KMS-11 (cell line): ENCODE data around the gene MAP3K4.

ENCODE experiments used
- H2AFZ ChIP-seq: fragments of 200-600 bp; sonication (generic); 2 replicates; pipeline ENCODE4 v1.6.1; 2016; ENCODE audit warnings: antibody characterized with exemption, mixed run types, low read depth
- H3K27ac ChIP-seq: fragments of 200-600 bp; sonication (generic); 2 replicates; pipeline ENCODE4 v1.6.1; 2016; ENCODE audit warnings: mild to moderate bottlenecking, mixed run types
- H3K27me3 ChIP-seq: fragments of 200-600 bp; sonication (generic); 2 replicates; pipeline ENCODE4 v1.6.1; 2017; ENCODE audit warnings: mild to moderate bottlenecking, low read depth, mixed run types, moderate library complexity; ENCODE audit not compliant: insufficient read depth
- H3K36me3 ChIP-seq: fragments of 200-600 bp; sonication (generic); 2 replicates; pipeline ENCODE4 v1.6.1; 2017; ENCODE audit warnings: mild to moderate bottlenecking, mixed run types; ENCODE audit not compliant: insufficient read depth
- H3K4me1 ChIP-seq: fragments of 200-600 bp; sonication (generic); 2 replicates; pipeline ENCODE4 v1.6.1; 2016; ENCODE audit warnings: mild to moderate bottlenecking, low read depth, mixed run types; ENCODE audit not compliant: poor library complexity, severe bottlenecking
- H3K4me2 ChIP-seq: fragments of 200-600 bp; sonication (generic); 2 replicates; pipeline ENCODE4 v1.7.0; 2016; ENCODE audit warnings: mild to moderate bottlenecking, mixed run types
- H3K4me3 ChIP-seq: fragments of 200-600 bp; sonication (generic); IDR thresholded peaks from 2 replicates; pipeline ENCODE4 v1.6.1; 2017; ENCODE audit warnings: low read depth, low read length, mixed read lengths; ENCODE audit not compliant: insufficient read depth
- H3K79me2 ChIP-seq: fragments of 200-600 bp; sonication (generic); 2 replicates; pipeline ENCODE4 v1.6.1; 2016; ENCODE audit warnings: low read depth, mixed run types; ENCODE audit not compliant: insufficient read depth
- H3K9ac ChIP-seq: fragments of 200-600 bp; sonication (generic); 2 replicates; pipeline ENCODE4 v1.6.1; 2016; ENCODE audit warnings: mild to moderate bottlenecking, mixed run types
- H4K20me1 ChIP-seq: fragments of 200-600 bp; sonication (generic); 2 replicates; pipeline ENCODE4 v1.6.1; 2016; ENCODE audit warnings: mild to moderate bottlenecking, mixed run types; ENCODE audit not compliant: insufficient read depth
- TF ChIP-seq, protein P1 (sequence below): fragments of 200-600 bp; sonication (generic); conservative IDR thresholded peaks from 2 replicates; pipeline ENCODE4 v1.6.1; 2017; ENCODE audit warnings: low read depth, mild to moderate bottlenecking, antibody characterized with exemption, low read length, moderate library complexity, mixed read lengths

The MAP3K4 gene

DNA sequence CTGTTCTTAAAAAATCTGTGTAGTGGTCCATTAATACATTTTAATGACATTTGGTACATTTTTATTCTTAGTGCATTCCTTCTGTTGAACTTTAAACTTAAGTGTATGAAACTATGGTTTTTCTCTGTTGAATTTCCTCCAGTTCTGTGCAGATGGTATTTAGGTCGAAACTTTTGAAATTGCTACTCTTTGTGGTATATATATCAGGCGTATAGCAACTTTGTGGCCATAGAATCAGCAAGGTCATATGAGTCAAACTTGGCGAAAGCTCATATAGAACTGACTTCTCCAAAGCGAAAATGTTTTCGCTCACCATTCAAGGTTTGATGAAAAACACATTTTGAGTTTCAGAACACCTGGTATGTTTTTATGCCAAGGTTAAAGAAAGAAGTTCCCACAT lies 93.7 kb downstream of the MAP3K4 start:
- H3K9ac ChIP-seq, result no peak overlapping the region
- H3K27ac ChIP-seq, result peak overlapping the region; percentile 25; the same call in 1 of the 2 replicates
- no peak overlapping the region for H3K4me3 ChIP-seq
- no peak overlapping the region for H2AFZ ChIP-seq
- H3K4me2 ChIP-seq, result peak overlapping the region; percentile 27; the same call in 1 of the 2 replicates
- H3K4me1 ChIP-seq, result peaks cover 37% of the 10 kb centered on the region
- TF ChIP-seq, protein P1, sequence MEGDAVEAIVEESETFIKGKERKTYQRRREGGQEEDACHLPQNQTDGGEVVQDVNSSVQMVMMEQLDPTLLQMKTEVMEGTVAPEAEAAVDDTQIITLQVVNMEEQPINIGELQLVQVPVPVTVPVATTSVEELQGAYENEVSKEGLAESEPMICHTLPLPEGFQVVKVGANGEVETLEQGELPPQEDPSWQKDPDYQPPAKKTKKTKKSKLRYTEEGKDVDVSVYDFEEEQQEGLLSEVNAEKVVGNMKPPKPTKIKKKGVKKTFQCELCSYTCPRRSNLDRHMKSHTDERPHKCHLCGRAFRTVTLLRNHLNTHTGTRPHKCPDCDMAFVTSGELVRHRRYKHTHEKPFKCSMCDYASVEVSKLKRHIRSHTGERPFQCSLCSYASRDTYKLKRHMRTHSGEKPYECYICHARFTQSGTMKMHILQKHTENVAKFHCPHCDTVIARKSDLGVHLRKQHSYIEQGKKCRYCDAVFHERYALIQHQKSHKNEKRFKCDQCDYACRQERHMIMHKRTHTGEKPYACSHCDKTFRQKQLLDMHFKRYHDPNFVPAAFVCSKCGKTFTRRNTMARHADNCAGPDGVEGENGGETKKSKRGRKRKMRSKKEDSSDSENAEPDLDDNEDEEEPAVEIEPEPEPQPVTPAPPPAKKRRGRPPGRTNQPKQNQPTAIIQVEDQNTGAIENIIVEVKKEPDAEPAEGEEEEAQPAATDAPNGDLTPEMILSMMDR, result no peak
- no peaks in the 10 kb centered on the region for H3K27me3 ChIP-seq
- no peaks in the 10 kb centered on the region for H3K79me2 ChIP-seq
- H3K36me3 ChIP-seq, result peaks cover 17% of the 10 kb centered on the region
- no peaks in the 10 kb centered on the region; the same call in 1 of the 2 replicates for H4K20me1 ChIP-seq

DNA sequence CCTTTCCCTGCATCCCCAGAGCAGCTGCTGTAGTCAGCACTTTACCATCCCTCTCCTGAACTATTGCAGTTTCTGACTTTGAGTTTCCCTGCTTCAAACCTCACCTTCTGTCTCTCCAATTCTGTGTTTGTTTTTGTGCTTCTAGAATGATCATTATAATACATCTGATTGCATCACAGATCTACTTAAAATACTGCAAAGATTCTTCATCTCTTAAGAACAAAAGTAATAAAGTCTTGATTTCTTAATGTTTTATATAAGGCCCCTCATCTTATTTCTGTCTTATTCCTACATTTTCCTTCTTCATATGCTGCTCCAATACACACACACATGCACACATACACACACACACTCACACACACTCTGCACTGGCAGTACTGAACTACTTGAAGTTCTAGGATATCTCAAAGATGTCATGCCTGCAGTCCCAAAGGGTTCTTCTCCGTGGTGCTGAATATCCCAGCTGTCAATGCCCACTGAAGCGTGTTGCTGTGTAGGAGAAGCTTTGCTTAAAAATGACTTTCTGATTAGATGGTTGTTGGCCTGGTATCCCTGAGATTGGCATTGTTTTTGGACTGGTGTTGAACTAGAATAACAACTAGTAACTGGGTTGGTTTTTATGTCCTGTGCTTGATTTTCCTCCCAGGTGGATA lies 97.2 kb downstream of the MAP3K4 start:
- no peak overlapping the region for H3K27ac ChIP-seq
- no peaks in the 10 kb centered on the region for H3K79me2 ChIP-seq
- peaks cover 31% of the 10 kb centered on the region for H3K4me1 ChIP-seq
- peaks cover 17% of the 10 kb centered on the region for H3K36me3 ChIP-seq
- no peak overlapping the region for H3K4me2 ChIP-seq
- H3K27me3 ChIP-seq, result no peaks in the 10 kb centered on the region
- H2AFZ ChIP-seq, result no peak overlapping the region
- TF ChIP-seq, protein P1, result no peak
- H3K9ac ChIP-seq, result no peak overlapping the region
- H4K20me1 ChIP-seq, result no peaks in the 10 kb centered on the region; the same call in 1 of the 2 replicates
- H3K4me3 ChIP-seq, result no peak overlapping the region

DNA sequence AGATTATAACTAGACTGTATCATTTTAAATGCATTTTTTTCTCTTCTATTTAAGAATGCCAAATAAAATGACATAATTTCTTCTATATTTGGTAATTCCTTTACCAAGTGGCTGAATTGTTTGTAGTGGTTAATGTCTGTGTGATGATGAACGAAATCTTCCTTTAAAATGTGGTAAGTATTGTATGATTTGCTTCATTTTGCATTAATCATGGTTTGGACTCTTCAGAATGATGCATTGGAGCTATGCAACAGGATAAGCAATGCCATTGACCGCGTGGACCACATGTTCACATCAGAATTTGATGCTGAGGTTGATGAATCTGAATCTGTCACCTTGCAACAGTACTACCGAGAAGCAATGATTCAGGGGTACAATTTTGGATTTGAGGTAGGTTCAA lies 99.6 kb downstream of the MAP3K4 start:
- no peak overlapping the region for H3K4me2 ChIP-seq
- TF ChIP-seq, protein P1, result no peak
- H3K36me3 ChIP-seq, result peaks cover 17% of the 10 kb centered on the region
- H3K79me2 ChIP-seq, result no peaks in the 10 kb centered on the region
- H3K27ac ChIP-seq, result no peak overlapping the region
- peaks cover 11% of the 10 kb centered on the region for H3K4me1 ChIP-seq
- H3K27me3 ChIP-seq, result no peaks in the 10 kb centered on the region
- H3K4me3 ChIP-seq, result no peak overlapping the region
- H2AFZ ChIP-seq, result no peak overlapping the region
- no peaks in the 10 kb centered on the region; the same call in 1 of the 2 replicates for H4K20me1 ChIP-seq
- H3K9ac ChIP-seq, result no peak overlapping the region

DNA sequence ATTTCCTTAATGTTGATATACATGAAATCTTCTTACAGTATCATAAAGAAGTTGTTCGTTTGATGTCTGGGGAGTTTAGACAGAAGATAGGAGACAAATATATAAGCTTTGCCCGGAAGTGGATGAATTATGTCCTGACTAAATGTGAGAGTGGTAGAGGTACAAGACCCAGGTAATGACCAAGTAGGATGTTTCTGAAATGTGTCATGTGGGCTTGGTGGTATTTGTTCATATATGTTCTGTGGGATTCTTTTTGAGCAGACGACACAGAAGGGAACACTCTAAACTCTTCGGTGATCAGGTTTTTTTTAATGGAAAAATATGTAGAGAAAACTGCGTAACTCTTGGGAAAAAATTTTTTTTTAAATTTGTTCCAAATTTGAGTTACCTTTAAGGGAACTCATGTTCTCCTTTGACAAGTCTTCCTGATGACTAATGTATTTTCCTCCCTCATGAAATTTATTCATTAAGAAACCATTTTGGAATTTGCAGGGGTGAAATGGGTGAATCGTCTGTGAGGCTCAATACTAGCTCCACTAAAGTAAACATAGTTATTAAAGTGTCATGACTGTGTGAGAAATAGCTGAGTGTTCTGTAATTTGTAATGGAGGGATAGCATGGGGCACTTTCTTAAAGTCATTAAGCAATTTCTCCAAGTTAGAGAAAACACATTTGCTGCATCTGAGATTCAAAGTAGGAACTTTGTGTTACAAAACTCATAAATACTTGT lies 100.6 kb downstream of the MAP3K4 start:
- Histone ChIP-seq H3K9ac (no peak overlapping the region), H3K4me3 (no peak overlapping the region), H3K27me3 (no peaks in the 10 kb centered on the region), H4K20me1 (no peaks in the 10 kb centered on the region; the same call in 1 of the 2 replicates), H3K4me1 (peaks cover 1% of the 10 kb centered on the region), H3K27ac (no peak overlapping the region), H3K79me2 (no peaks in the 10 kb centered on the region), H2AFZ (no peak overlapping the region), H3K36me3 (peaks cover 8% of the 10 kb centered on the region), H3K4me2 (no peak overlapping the region)
- TF ChIP-seq, protein P1, result no peak
